Aorta (tissue), 5 donors: ENCODE results near the gene CCDC144A. TPM values are rescaled to one million over a fixed set of nuclear protein-coding genes. Genes with fewer than 3 reads are reported as not detected.
A peak's percentile ranks its signal among the peaks of the same experiment; 100 is the strongest.
"Not testable (repeated sequence)": the region's sequence is repeated elsewhere in the genome, so short reads cannot be mapped to it uniquely, and the experiment has no call there.

Source experiments
- ATAC-seq: fragments of 200-7000 bp; cut with Tn5 transposase; one replicate; pipeline ENCODE4 v1.9.1; 2022; ENCODE audit warnings: moderate library complexity; ENCODE audit not compliant: low FRiP score
- DNase-seq, 2 donors: peaks; one replicate each; pipeline ENCODE4 v3.0.0-alpha.2; 2020
- H3K27ac ChIP-seq, 2 donors: one replicate each; pipeline ENCODE4 v1.5.1; 2013; ENCODE audit warnings: low read length in 2 of 2, mild to moderate bottlenecking in 2 of 2, moderate library complexity in 2 of 2, control low read depth in 1 of 2, inconsistent platforms in 1 of 2, low read depth in 1 of 2
- H3K27me3 ChIP-seq, 2 donors: one replicate each; pipeline ENCODE4 v1.6.1; 2013; ENCODE audit warnings: control low read depth in 1 of 2, low read length in 1 of 2, mild to moderate bottlenecking in 1 of 2, moderate library complexity in 1 of 2; ENCODE audit not compliant: insufficient read depth in 2 of 2, control insufficient read depth in 1 of 2
- H3K36me3 ChIP-seq, 2 donors: one replicate each; pipeline ENCODE4 v1.6.1; 2013; ENCODE audit warnings: control low read depth in 1 of 2, low read length in 1 of 2, mild to moderate bottlenecking in 1 of 2; ENCODE audit not compliant: insufficient read depth in 2 of 2, control insufficient read depth in 1 of 2
- H3K4me1 ChIP-seq, 2 donors: one replicate each; pipeline ENCODE4 v1.6.1; 2013; ENCODE audit warnings: low read length in 2 of 2, control low read depth in 1 of 2, mild to moderate bottlenecking in 1 of 2, moderate library complexity in 1 of 2; ENCODE audit not compliant: insufficient read depth in 2 of 2, control insufficient read depth in 1 of 2
- H3K4me3 ChIP-seq, 2 donors: one replicate each; pipeline ENCODE4 v1.5.1; 2013; ENCODE audit warnings: low read length in 2 of 2, control low read depth in 1 of 2, mild to moderate bottlenecking in 1 of 2
- H3K9me3 ChIP-seq: one replicate; pipeline ENCODE4 v1.6.1; 2013; ENCODE audit warnings: mild to moderate bottlenecking, low read length; ENCODE audit not compliant: control insufficient read depth
- WGBS, 2 donors: extraction: QIAGEN DNeasy Blood & Tissue Kit; methylation state at CpG; one replicate each; pipeline ENCODE4 v1.1.7; 2013; 5-methylcytosine and 5-hydroxymethylcytosine counted together
- intact Hi-C, 2 donors: fragments of 100-400 bp; cut with DNase I; formaldehyde crosslinking; loops; one replicate each; pipeline versions ENCODE4 v1.14.2 to v1.15.0; 2022
- polyA plus RNA-seq, 2 donors: library from polyadenylated mRNA; stranded (reverse); fragments of 200-250 nt; gene quantifications; one replicate each; pipeline ENCODE4 v1.2.3, GENCODE V29; 2013
- total RNA-seq, 2 donors: library from RNA; stranded (reverse); fragmentation: NEBNext Ultra II Directional; extraction: Animal tissue kit (Norgen Biotek cat#: 25700); gene quantifications; one replicate each; pipeline ENCODE4 v1.2.1, GENCODE V29; 2021
- donor health status: healthy with polysubstance abuse.
- donor health status: Bipolar disorder and iron deficiency.
- donor health status: DM: no; HTN: no; CAD: no.
- donor health status: DM: no; HTN: no; CAD: no.
- donor health status: DM: yes; HTN: yes; CAD: no.

The CCDC144A gene
- total and polyA plus RNA-seq, 4 donors, result 2.5 to 18.6 (median 3.2) TPM; not detected in 1

- DNase-seq, result no peak
- intact Hi-C loops, result no loop called here
- H3K27me3 ChIP-seq, result no peaks in the 10 kb centered on the region
- 2 to 11% methylated on average over 6 to 7 of the region's 7 CpGs for WGBS, 2 donors
- H3K27ac ChIP-seq, result no peak overlapping the region
- no peaks in the 10 kb centered on the region for H3K36me3 ChIP-seq
- H3K4me1 ChIP-seq, result peaks cover 0 to 2% of the 10 kb centered on the region in 2 donors
- ATAC-seq, result peak; percentile 57
- H3K9me3 ChIP-seq, result no peaks in the 10 kb centered on the region
- no peak overlapping the region for H3K4me3 ChIP-seq
Observed at GRCh38 chr17:16820161-16820877, 130.3 kb downstream of the CCDC144A start.

DNA sequence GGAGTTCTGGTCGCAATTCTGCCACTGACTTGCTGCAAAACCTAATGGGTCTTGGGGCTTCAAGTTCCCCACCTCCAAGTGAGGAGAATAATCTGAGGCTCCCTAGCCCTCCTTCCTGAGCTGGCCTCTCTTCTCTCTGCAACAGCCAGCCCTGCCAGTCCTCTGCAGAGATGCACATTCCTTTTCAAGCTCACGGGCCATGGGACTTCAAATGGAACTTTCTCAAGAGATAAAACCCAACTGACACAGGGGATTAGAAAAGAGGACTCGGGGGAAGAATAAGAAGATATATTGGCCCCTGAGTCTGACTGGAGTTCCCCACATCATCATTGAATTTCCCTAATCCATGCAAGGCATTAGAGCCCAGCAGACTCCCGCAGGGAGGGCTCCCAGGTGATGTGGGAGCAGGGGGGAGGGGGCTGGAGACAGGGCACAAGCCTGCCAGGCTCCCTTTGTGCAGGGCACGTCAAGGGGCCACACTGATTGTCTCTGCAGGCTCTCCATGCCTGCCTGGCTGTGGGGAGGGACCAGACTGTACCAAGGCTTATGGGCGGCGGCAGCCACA, 131.0 kb downstream of the CCDC144A start:
- no peaks in the 10 kb centered on the region for H3K9me3 ChIP-seq
- no peak overlapping the region for H3K27ac ChIP-seq
- peaks cover 0 to 2% of the 10 kb centered on the region in 2 donors for H3K4me1 ChIP-seq
- no peaks in the 10 kb centered on the region for H3K36me3 ChIP-seq
- 53 to 70% methylated on average over 4 to 5 of the region's 7 CpGs for WGBS, 2 donors
- intact Hi-C loops, result no loop called here
- ATAC-seq (no peak), DNase-seq (no peak)
- H3K4me3 ChIP-seq, result no peak overlapping the region
- H3K27me3 ChIP-seq, result no peaks in the 10 kb centered on the region

- ATAC-seq, H3K9me3 ChIP-seq, H3K27me3 ChIP-seq, H3K36me3 ChIP-seq, intact Hi-C loops, H3K4me3 ChIP-seq, H3K27ac ChIP-seq, DNase-seq, H3K4me1 ChIP-seq: not testable (repeated sequence)
- WGBS, 2 donors, result 80 to 92% methylated on average over 5 to 15 of the region's 17 CpGs
Observed at GRCh38 chr17:16822133-16822532, 132.1 kb downstream of the CCDC144A start.

DNA sequence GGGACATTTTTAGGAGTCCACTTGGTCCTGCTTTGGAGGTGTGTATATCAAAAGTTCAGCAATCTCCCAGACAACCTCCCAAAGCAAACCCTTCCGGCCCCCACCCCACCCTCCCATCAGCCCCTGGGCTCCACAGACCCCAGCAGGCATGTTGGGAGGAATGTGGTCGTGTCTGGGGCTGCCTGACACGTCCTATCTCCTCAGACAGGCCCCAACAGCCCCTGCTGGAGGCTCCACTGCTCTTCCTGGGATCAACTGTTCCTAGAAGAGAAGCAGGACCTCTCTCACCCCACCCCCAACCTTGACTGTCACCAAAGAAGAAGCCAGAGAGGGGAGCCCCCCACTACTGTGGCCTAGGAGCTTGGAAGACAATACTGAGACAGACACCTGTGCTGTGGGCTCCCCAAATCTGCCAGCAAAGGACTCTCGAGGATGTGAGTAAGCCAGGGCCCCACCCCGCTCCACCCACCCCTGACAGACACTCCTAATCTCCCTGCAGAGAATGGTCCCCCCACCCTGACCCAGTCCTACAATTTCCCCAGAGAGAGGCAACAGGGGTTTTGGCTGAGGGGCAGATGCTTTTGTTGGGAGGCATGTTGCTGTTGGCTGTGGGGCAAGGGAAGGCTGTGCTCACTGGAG, 133.8 kb downstream of the CCDC144A start:
- DNase-seq, H3K4me1 ChIP-seq, H3K27ac ChIP-seq, H3K9me3 ChIP-seq, H3K27me3 ChIP-seq, intact Hi-C loops, ATAC-seq, H3K4me3 ChIP-seq, H3K36me3 ChIP-seq: not testable (repeated sequence)
- 81% methylated on average over 4 of the region's 5 CpGs; no CpG with 5 or more reads in 1 of the 2 donors for WGBS, 2 donors

Other genes starting within 250 kb of the CCDC144A start
- gene LRRC75A, start 198.0 kb upstream of the CCDC144A start, total RNA-seq, result 1 to 10 TPM; 2.4 to 4.8 TPM
- 10 to 100 TPM in 1 of 2 donors, 1 to 10 TPM in 1; 3.9 to 14.1 TPM for gene LRRC75A, start 198.0 kb upstream of the CCDC144A start, polyA plus RNA-seq
- 1 to 10 TPM; 5.5 to 7.4 TPM for gene ZNF287, start 121.0 kb upstream of the CCDC144A start, total RNA-seq
- gene ZNF287, start 121.0 kb upstream of the CCDC144A start, polyA plus RNA-seq, result 1 to 10 TPM; 2.1 to 4.9 TPM
- gene ZNF624, start 36.4 kb upstream of the CCDC144A start, total RNA-seq, result 1 to 10 TPM; 3.4 to 7.6 TPM
- gene ZNF624, start 36.4 kb upstream of the CCDC144A start, polyA plus RNA-seq, result 1 to 10 TPM; 1.0 to 2.1 TPM